Spleen (tissue), 7 donors: ENCODE data around the gene LCMT1.

Experiments
- CTCF ChIP-seq, 11 experiments: fragments of 200-600 bp in 7 of 11; fragments of 450-650 bp in 4 of 11; sonication (generic) in 4 of 11; IDR thresholded peaks in 8 of 11; conservative IDR thresholded peaks in 3 of 11; 1 replicate in 7 of 11; 2 replicates in 4 of 11; pipeline versions ENCODE4 v1.4.0 to v1.8.0; 2016 to 2021; ENCODE audit warnings: antibody characterized with exemption in 11 of 11, inconsistent platforms in 4 of 11, mild to moderate bottlenecking in 1 of 11
- POLR2A ChIP-seq, 3 donors: fragments of 450-650 bp; IDR thresholded peaks; one replicate each; pipeline ENCODE4 v1.5.1; 2017; ENCODE audit warnings: antibody characterized with exemption in 3 of 3, mild to moderate bottlenecking in 1 of 3
- POLR2AphosphoS5 ChIP-seq, 3 donors: sonication (generic); formaldehyde crosslinking; IDR thresholded peaks; one replicate each; pipeline ENCODE4 v1.5.1; 2017; ENCODE audit warnings: antibody characterized with exemption in 3 of 3
- donor health status: DM: no; HTN: no; CAD: no; lungs with moderate emphysema.
- donor health status: DM: no; HTN: no; CAD: no.
- donor health status: DM: no; HTN: no; CAD: no.

- TF ChIP-seq CTCF (IDR thresholded peaks at IDR 0.05 in 8 of 11, conservative IDR thresholded peaks at IDR 0.05 in 3 of 11) (no peak), POLR2A (IDR thresholded peaks at IDR 0.05) (no peak), POLR2AphosphoS5 (IDR thresholded peaks at IDR 0.05) (no peak)
Observed at GRCh38 chr16:25141648-25142047, 30.1 kb downstream of the LCMT1 start.
